Loucy (cell line): Measurements from ENCODE around the gene INPP5D.

Source experiments
- H2AFZ ChIP-seq: fragments of 200-600 bp; sonication (generic); 2 replicates; pipeline ENCODE4 v1.6.0; 2016; ENCODE audit warnings: antibody characterized with exemption, mild to moderate bottlenecking, low read length, moderate library complexity
- H3F3A ChIP-seq: fragments of 200-600 bp; 2 replicates; pipeline ENCODE4 v1.6.0; 2016; ENCODE audit warnings: antibody characterized with exemption, low read depth, mild to moderate bottlenecking
- H3K27me3 ChIP-seq: fragments of 200-600 bp; sonication (generic); 2 replicates; pipeline ENCODE4 v1.6.1; 2014; ENCODE audit warnings: low read length, mild to moderate bottlenecking; ENCODE audit not compliant: insufficient read depth, poor library complexity, severe bottlenecking
- H3K36me3 ChIP-seq: fragments of 200-600 bp; sonication (generic); 2 replicates; pipeline ENCODE4 v1.6.1; 2016; ENCODE audit warnings: low read length; ENCODE audit not compliant: insufficient read depth
- H3K4me1 ChIP-seq: fragments of 200-600 bp; sonication (generic); 2 replicates; pipeline ENCODE4 v1.5.1; 2014; ENCODE audit warnings: low read length, mild to moderate bottlenecking; ENCODE audit not compliant: insufficient read depth, poor library complexity, severe bottlenecking
- H3K4me2 ChIP-seq: fragments of 200-600 bp; sonication (generic); 2 replicates; pipeline ENCODE4 v1.6.0; 2014; ENCODE audit warnings: antibody characterized with exemption, low read length, low read depth, mild to moderate bottlenecking; ENCODE audit not compliant: poor library complexity, severe bottlenecking
- H3K4me3 ChIP-seq: fragments of 200-600 bp; sonication (generic); 2 replicates; pipeline ENCODE4 v1.5.1; 2014; ENCODE audit warnings: low read length, mild to moderate bottlenecking, mixed read lengths; ENCODE audit not compliant: poor library complexity, severe bottlenecking
- H3K79me2 ChIP-seq: fragments of 200-600 bp; sonication (generic); 2 replicates; pipeline ENCODE4 v1.6.1; 2014; ENCODE audit warnings: low read length; ENCODE audit not compliant: insufficient read depth
- H3K9ac ChIP-seq: fragments of 200-600 bp; sonication (generic); 2 replicates; pipeline ENCODE4 v1.6.0; 2014; ENCODE audit warnings: mild to moderate bottlenecking, low read depth, low read length, moderate library complexity; ENCODE audit not compliant: poor library complexity, severe bottlenecking
- H3K9me2 ChIP-seq: fragments of 200-600 bp; sonication (generic); replicated peaks from 2 replicates; pipeline ENCODE4 v1.6.1; 2016; ENCODE audit warnings: low read depth, low read length, mixed read lengths
- H3K9me3 ChIP-seq: fragments of 200-600 bp; sonication (generic); 2 replicates; pipeline ENCODE4 v1.6.1; 2014; ENCODE audit warnings: mild to moderate bottlenecking, antibody characterized with exemption, low read length, low read depth; ENCODE audit not compliant: insufficient read depth
- H4K20me1 ChIP-seq: fragments of 200-600 bp; sonication (generic); 2 replicates; pipeline ENCODE4 v1.6.0; 2014; ENCODE audit warnings: antibody characterized with exemption, low read length, mild to moderate bottlenecking; ENCODE audit not compliant: insufficient read depth, poor library complexity, severe bottlenecking
- CTCF ChIP-seq: fragments of 200-600 bp; sonication (generic); conservative IDR thresholded peaks from 2 replicates; pipeline ENCODE4 v1.5.1; 2014; ENCODE audit warnings: mild to moderate bottlenecking, antibody characterized with exemption, low read length
- EZH2phosphoT487 ChIP-seq: fragments of 200-600 bp; IDR thresholded peaks from 2 replicates; pipeline ENCODE4 v1.6.1; 2018; ENCODE audit warnings: antibody characterized with exemption, mild to moderate bottlenecking, moderate library complexity, borderline replicate concordance

Gene INPP5D

GRCh38 chr2:233245406-233245805 is 185.3 kb downstream of the INPP5D start:
- Histone ChIP-seq H3K9me2 (no peaks in the 10 kb centered on the region), H4K20me1 (no peaks in the 10 kb centered on the region), H3K4me2 (no peak overlapping the region), H3K27me3 (no peaks in the 10 kb centered on the region), H3K9ac (no peak overlapping the region), H3K36me3 (no peaks in the 10 kb centered on the region), H3K79me2 (no peaks in the 10 kb centered on the region), H2AFZ (no peak overlapping the region), H3K4me1 (peaks cover 6% of the 10 kb centered on the region), H3F3A (no peaks in the 10 kb centered on the region), H3K4me3 (no peak overlapping the region), H3K9me3 (no peaks in the 10 kb centered on the region)
- TF ChIP-seq CTCF, result no peak
- TF ChIP-seq EZH2phosphoT487, result no peak

GRCh38 chr2:233247116-233247515 is 187.0 kb downstream of the INPP5D start:
- Histone ChIP-seq H3K9me2 (no peaks in the 10 kb centered on the region), H3K4me1 (peaks cover 5% of the 10 kb centered on the region), H3K9ac (no peak overlapping the region), H3K9me3 (no peaks in the 10 kb centered on the region), H2AFZ (0 out of 2 replicates have a peak overlapping the region, but pooled peaks have one; percentile 42), H3K79me2 (peaks cover 7% of the 10 kb centered on the region), H3K27me3 (no peaks in the 10 kb centered on the region), H3K36me3 (no peaks in the 10 kb centered on the region), H3K4me2 (no peak overlapping the region), H3F3A (no peaks in the 10 kb centered on the region), H3K4me3 (no peak overlapping the region), H4K20me1 (peaks cover 4% of the 10 kb centered on the region)
- TF ChIP-seq EZH2phosphoT487 (no peak), CTCF (no peak)

- TF ChIP-seq EZH2phosphoT487, result no peak
- no peak for TF ChIP-seq CTCF
- Histone ChIP-seq H3K4me2 (no peak overlapping the region), H3K9ac (no peak overlapping the region), H3K79me2 (peaks cover 13% of the 10 kb centered on the region), H3K4me3 (no peak overlapping the region), H3K27me3 (no peaks in the 10 kb centered on the region), H3K9me3 (no peaks in the 10 kb centered on the region), H3F3A (no peaks in the 10 kb centered on the region), H3K9me2 (no peaks in the 10 kb centered on the region), H4K20me1 (peaks cover 10% of the 10 kb centered on the region), H2AFZ (peak overlapping the region; percentile 42; the same call in 1 of the 2 replicates), H3K4me1 (peaks cover 8% of the 10 kb centered on the region), H3K36me3 (no peaks in the 10 kb centered on the region)
Observed at GRCh38 chr2:233247744-233248143, 187.6 kb downstream of the INPP5D start.
